ENCODE results near the gene PRSS8. TPM values are rescaled to one million over a fixed set of nuclear protein-coding genes. Genes with fewer than 3 reads are reported as not detected.
A peak's percentile ranks its signal among the peaks of the same experiment; 100 is the strongest.

Gene PRSS8
- total RNA-seq, 4 donors from 2014 or later: 0.20 TPM; not detected in 3

DNA sequence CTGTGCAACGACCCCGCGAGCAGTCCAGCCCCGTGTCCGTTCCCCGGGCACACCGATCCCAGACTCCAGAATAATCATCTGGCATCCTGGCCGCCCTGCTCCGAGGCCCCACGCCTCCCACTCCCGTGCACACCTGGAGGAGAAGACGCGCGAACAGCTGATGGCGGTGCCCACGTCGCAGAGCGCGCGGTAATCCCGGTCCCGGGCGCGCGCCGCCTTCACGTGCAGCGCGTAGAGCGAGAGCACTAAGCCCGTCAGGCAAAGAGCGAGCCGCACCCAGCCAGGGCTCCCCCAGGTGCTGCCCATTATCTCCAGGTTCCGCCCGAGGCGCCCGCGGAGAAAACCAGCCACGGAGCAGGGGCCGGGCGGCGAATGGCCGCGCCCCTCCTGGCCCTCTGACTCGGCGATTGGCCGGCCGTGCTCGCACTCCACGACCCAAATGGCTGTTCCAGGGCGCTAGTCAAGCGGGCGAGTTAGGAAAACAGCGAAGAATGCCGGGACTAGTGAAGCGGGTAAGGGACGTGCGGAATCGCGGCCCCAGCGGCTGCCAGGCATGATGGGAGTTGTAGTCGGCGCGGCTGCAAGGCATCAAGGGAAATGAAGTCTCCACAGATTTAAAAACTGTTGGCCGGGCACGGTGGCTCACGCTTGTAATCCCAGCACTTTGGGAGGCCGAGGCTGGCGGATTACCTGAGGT, 41.0 kb downstream of the PRSS8 start, which contains the start of gene VKORC1:
Gene VKORC1, minus strand, starts transcription at position 374 of the 697 bp plus-strand sequence. Its CDS starts 68 bp downstream, at position 306.
- peaks cover 0 to 22% (median 0%) of the 10 kb centered on the region in 3 donors for H3K36me3 ChIP-seq
- TF ChIP-seq, protein P1, sequence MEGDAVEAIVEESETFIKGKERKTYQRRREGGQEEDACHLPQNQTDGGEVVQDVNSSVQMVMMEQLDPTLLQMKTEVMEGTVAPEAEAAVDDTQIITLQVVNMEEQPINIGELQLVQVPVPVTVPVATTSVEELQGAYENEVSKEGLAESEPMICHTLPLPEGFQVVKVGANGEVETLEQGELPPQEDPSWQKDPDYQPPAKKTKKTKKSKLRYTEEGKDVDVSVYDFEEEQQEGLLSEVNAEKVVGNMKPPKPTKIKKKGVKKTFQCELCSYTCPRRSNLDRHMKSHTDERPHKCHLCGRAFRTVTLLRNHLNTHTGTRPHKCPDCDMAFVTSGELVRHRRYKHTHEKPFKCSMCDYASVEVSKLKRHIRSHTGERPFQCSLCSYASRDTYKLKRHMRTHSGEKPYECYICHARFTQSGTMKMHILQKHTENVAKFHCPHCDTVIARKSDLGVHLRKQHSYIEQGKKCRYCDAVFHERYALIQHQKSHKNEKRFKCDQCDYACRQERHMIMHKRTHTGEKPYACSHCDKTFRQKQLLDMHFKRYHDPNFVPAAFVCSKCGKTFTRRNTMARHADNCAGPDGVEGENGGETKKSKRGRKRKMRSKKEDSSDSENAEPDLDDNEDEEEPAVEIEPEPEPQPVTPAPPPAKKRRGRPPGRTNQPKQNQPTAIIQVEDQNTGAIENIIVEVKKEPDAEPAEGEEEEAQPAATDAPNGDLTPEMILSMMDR (IDR thresholded peaks at IDR 0.05): peak in 2 of 5 experiments; percentile 37 to 43
- TF ChIP-seq POLR2A (IDR thresholded peaks at IDR 0.05) (peak; percentile 5 to 75), EP300 (IDR thresholded peaks at IDR 0.05) (peak; percentile 64 to 93)
- H3K4me3 ChIP-seq: peak within 1 kb of the TSS; percentile 69 to 82 (median 76)
- H3K9me3 ChIP-seq: no peaks in the 10 kb centered on the region
- DNase-seq (ENCODE audit: low spot score in 2 of 2): peak; percentile 89 to 91
- peaks cover 0 to 29% (median 11%) of the 10 kb centered on the region in 4 donors for H3K4me1 ChIP-seq
- H3K27me3 ChIP-seq: no peaks in the 10 kb centered on the region
- 1% methylated on average over 67 of the region's 69 CpGs for WGBS, 2 donors
- peak within 1 kb of the TSS; percentile 58 to 89 (median 84) for H3K27ac ChIP-seq

DNA sequence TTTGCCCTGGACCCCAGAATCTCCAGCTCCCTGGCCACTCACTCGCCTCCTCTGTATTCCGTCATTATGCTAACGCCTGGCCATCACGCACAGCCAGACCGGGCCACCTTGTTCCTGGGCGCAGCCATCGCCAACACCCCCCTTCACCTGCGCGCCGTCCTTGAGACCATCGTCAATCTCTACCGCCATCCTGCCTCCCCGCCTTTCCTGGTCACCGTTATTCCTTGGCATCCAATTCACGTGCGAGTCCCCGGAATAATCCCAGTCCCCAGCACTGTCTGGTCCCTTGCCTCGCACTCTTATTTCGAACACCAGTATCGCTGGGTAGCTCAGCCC, 41.5 kb downstream of the PRSS8 start:
- no peak for TF ChIP-seq POLR2A (IDR thresholded peaks at IDR 0.05)
- no peak for DNase-seq (ENCODE audit: low spot score in 2 of 2)

DNA sequence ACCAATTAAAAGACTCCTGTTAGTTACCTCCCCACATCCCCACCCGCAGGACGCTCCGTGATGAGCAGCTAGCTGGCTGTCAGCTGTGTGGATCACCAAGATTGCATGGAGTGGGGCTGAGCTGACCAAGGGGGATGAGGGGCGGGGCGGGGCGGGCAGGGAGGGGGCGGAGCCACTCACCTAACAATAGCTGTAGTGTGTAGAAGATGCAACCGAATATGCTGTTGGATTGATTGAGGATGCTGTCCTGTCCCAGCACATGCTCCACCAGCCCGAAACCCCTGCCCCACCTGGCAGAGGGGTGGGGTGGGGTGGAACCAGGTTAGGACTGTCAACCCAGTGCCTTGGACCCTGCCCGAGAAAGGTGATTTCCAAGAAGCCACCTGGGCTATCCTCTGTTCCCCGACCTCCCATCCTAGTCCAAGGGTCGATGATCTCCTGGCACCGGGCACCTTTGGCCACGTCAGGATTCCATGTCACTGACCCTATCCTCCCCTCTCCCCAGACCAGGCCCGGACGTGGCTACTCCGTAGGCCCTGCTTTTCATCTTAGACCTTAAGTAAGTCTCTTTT, 42.3 kb downstream of the PRSS8 start:
- Histone ChIP-seq H3K9me3 (no peaks in the 10 kb centered on the region), H3K4me3 (peak overlapping the region in 3 of 4 donors; percentile 73 to 82 (median 79)), H3K36me3 (peaks cover 0 to 35% (median 0%) of the 10 kb centered on the region in 3 donors), H3K4me1 (peaks cover 0 to 29% (median 11%) of the 10 kb centered on the region in 4 donors), H3K27ac (peak overlapping the region in 3 of 4 donors; percentile 17 to 89 (median 88)), H3K27me3 (no peaks in the 10 kb centered on the region)
- DNase-seq (ENCODE audit: low spot score in 2 of 2): no peak
- 33 to 37% methylated on average over 12 to 17 of the region's 17 CpGs for WGBS, 2 donors
- TF ChIP-seq EP300 (IDR thresholded peaks at IDR 0.05) (no peak), POLR2A (IDR thresholded peaks at IDR 0.05) (no peak)
- TF ChIP-seq, protein P1 (IDR thresholded peaks at IDR 0.05): no peak

More for the DNA sequence above, 41.5 kb downstream of the PRSS8 start:
- WGBS, 2 donors: 0 to 1% methylated on average over 20 of the region's 20 CpGs
- no peaks in the 10 kb centered on the region for H3K9me3 ChIP-seq
- H3K36me3 ChIP-seq: peaks cover 0 to 27% (median 0%) of the 10 kb centered on the region in 3 donors
- H3K27ac ChIP-seq: peak overlapping the region; percentile 58 to 89 (median 84)
- peaks cover 0 to 29% (median 11%) of the 10 kb centered on the region in 4 donors for H3K4me1 ChIP-seq
- H3K27me3 ChIP-seq: no peaks in the 10 kb centered on the region
- H3K4me3 ChIP-seq: peak overlapping the region; percentile 69 to 82 (median 76)

DNA sequence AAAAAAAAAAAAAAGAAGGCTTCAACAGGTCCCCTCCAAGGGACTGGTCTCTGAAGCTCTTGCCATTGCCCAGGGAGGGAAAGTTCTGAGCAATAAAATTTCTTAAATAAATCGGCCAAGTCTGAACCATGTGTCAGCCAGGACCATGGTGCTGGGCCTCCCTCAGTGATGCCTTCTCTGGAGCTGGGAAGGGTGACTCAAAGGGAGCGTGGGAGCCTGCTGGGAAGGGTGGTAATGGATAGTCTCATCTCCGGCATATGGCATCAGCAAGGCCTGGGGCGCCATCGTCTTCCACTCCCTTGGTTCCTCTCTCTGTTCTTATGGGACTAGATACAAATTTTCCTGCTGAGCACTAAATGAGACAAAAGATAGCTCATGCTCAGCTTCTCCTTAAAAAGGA, 43.2 kb downstream of the PRSS8 start:
- TF ChIP-seq EP300 (IDR thresholded peaks at IDR 0.05): no peak
- TF ChIP-seq, protein P1 (IDR thresholded peaks at IDR 0.05): no peak
- no peak for TF ChIP-seq POLR2A (IDR thresholded peaks at IDR 0.05)
- no peak for DNase-seq (ENCODE audit: low spot score in 2 of 2)
- Histone ChIP-seq H3K27me3 (no peaks in the 10 kb centered on the region), H3K27ac (peak overlapping the region in 2 of 4 donors; percentile 88 to 89), H3K36me3 (peaks cover 0 to 44% (median 0%) of the 10 kb centered on the region in 3 donors), H3K9me3 (no peaks in the 10 kb centered on the region), H3K4me3 (no peak overlapping the region), H3K4me1 (peaks cover 0 to 29% (median 11%) of the 10 kb centered on the region in 4 donors)
- WGBS, 2 donors: 84 to 94% methylated on average over 5 of the region's 5 CpGs

DNA sequence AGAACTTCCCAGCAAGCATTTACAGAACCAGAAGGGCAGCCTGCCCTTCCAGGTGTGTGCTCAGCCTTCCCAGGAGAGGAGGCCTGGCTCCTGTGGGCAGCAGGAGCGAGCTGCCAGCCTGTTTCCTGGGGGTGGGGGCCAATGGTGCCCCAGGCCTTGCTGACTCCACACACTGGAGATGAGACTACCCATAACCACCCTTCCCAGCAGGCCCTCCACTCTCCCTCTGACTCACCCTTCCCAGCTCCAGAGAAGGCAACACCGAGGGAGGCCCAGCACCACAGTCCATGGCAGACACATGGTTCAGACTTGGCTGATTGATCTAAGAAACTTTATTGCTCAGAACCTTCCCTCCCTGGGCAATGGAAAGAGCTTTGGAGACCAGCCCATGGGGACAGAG, 45.0 kb downstream of the PRSS8 start:
- H3K4me3 ChIP-seq: no peak overlapping the region
- WGBS, 2 donors: 86 to 91% methylated on average over 2 of the region's 2 CpGs
- H3K4me1 ChIP-seq: peaks cover 0 to 25% (median 11%) of the 10 kb centered on the region in 4 donors
- H3K27ac ChIP-seq: no peak overlapping the region
- peaks cover 0 to 62% (median 0%) of the 10 kb centered on the region in 3 donors for H3K36me3 ChIP-seq
- H3K9me3 ChIP-seq: no peaks in the 10 kb centered on the region
- no peak for DNase-seq (ENCODE audit: low spot score in 2 of 2)
- no peak for TF ChIP-seq POLR2A (IDR thresholded peaks at IDR 0.05)
- TF ChIP-seq, protein P1 (IDR thresholded peaks at IDR 0.05): no peak
- no peak for TF ChIP-seq EP300 (IDR thresholded peaks at IDR 0.05)
- no peaks in the 10 kb centered on the region for H3K27me3 ChIP-seq
